Adrenal gland (tissue), 5 donors: ENCODE results near the gene WWTR1.

Experiments used
- POLR2A ChIP-seq, 2 donors: fragments of 450-650 bp; IDR thresholded peaks; one replicate each; pipeline ENCODE4 v1.6.1; 2017; ENCODE audit warnings: antibody characterized with exemption in 2 of 2, mild to moderate bottlenecking in 2 of 2, moderate library complexity in 1 of 2
- TF ChIP-seq, protein P1 (sequence below), 6 experiments: fragments of 450-650 bp in 4 of 6; fragments of 200-600 bp in 2 of 6; sonication (generic) in 1 of 6; IDR thresholded peaks; 1 replicate in 5 of 6; 2 replicates in 1 of 6; pipeline versions ENCODE4 v1.5.1 to v1.8.0; 2016 to 2021; ENCODE audit warnings: antibody characterized with exemption in 6 of 6, mild to moderate bottlenecking in 2 of 6, moderate library complexity in 1 of 6
- donor health status: DM: no; HTN: no; CAD: no.

GRCh38 chr3:149612456-149612855, 45.4 kb downstream of the WWTR1 start:
- no peak for TF ChIP-seq POLR2A (IDR thresholded peaks at IDR 0.05)
- TF ChIP-seq, protein P1, sequence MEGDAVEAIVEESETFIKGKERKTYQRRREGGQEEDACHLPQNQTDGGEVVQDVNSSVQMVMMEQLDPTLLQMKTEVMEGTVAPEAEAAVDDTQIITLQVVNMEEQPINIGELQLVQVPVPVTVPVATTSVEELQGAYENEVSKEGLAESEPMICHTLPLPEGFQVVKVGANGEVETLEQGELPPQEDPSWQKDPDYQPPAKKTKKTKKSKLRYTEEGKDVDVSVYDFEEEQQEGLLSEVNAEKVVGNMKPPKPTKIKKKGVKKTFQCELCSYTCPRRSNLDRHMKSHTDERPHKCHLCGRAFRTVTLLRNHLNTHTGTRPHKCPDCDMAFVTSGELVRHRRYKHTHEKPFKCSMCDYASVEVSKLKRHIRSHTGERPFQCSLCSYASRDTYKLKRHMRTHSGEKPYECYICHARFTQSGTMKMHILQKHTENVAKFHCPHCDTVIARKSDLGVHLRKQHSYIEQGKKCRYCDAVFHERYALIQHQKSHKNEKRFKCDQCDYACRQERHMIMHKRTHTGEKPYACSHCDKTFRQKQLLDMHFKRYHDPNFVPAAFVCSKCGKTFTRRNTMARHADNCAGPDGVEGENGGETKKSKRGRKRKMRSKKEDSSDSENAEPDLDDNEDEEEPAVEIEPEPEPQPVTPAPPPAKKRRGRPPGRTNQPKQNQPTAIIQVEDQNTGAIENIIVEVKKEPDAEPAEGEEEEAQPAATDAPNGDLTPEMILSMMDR (IDR thresholded peaks at IDR 0.05) = no peak
